Neural progenitor cell (in vitro differentiated cells): ENCODE measurements around the gene TMEM214. TPM values are rescaled to one million over a fixed set of nuclear protein-coding genes. Genes with fewer than 3 reads are reported as not detected.

Source experiments
- DNase-seq: peaks from one replicate; pipeline ENCODE4 v3.0.0-alpha.2; 2016; ENCODE audit warnings: low spot score
- H2AFZ ChIP-seq: fragments of 200-600 bp; sonication (generic); replicated peaks from 2 replicates; pipeline ENCODE4 v1.6.1; 2016; ENCODE audit warnings: antibody characterized with exemption
- H3F3A ChIP-seq: fragments of 200-600 bp; sonication (generic); 2 replicates; pipeline ENCODE4 v1.6.1; 2016; ENCODE audit warnings: antibody characterized with exemption, low read depth
- H3K27ac ChIP-seq: fragments of 200-600 bp; sonication (generic); 2 replicates; pipeline ENCODE4 v1.5.1; 2016; ENCODE audit warnings: mild to moderate bottlenecking
- H3K27me3 ChIP-seq: fragments of 200-600 bp; sonication (generic); 2 replicates; pipeline ENCODE4 v1.6.1; 2016; ENCODE audit warnings: mild to moderate bottlenecking, moderate library complexity
- H3K36me3 ChIP-seq: fragments of 200-600 bp; sonication (generic); 2 replicates; pipeline ENCODE4 v1.5.1; 2016
- H3K4me1 ChIP-seq: fragments of 200-600 bp; sonication (generic); 2 replicates; pipeline ENCODE4 v1.6.1; 2016; ENCODE audit warnings: mixed run types
- H3K4me2 ChIP-seq: fragments of 200-600 bp; sonication (generic); 2 replicates; pipeline ENCODE4 v1.6.1; 2016
- H3K4me3 ChIP-seq: fragments of 200-600 bp; sonication (generic); 2 replicates; pipeline ENCODE4 v1.5.1; 2016
- H3K79me2 ChIP-seq: fragments of 200-600 bp; sonication (generic); 2 replicates; pipeline ENCODE4 v1.6.1; 2016; ENCODE audit warnings: low read depth
- H3K9ac ChIP-seq: fragments of 200-600 bp; sonication (generic); 2 replicates; pipeline ENCODE4 v1.6.1; 2016
- H3K9me3 ChIP-seq: fragments of 200-600 bp; sonication (generic); 2 replicates; pipeline ENCODE4 v1.5.1; 2016; ENCODE audit warnings: low read depth
- H4K20me1 ChIP-seq: fragments of 200-600 bp; sonication (generic); 2 replicates; pipeline ENCODE4 v1.6.1; 2016; ENCODE audit warnings: low read depth
- H3K27ac Mint-ChIP-seq: 3 replicates; pipeline ENCODE4 v1.8.0; 2021; ENCODE audit warnings: mixed read lengths
- H3K27me3 Mint-ChIP-seq: 2 replicates; pipeline ENCODE4 v1.8.0; 2022; ENCODE audit warnings: low read depth, mild to moderate bottlenecking, inconsistent platforms, moderate library complexity, mixed read lengths; ENCODE audit not compliant: insufficient read depth
- H3K36me3 Mint-ChIP-seq: 3 replicates; pipeline ENCODE4 v1.8.0; 2021; ENCODE audit warnings: mixed read lengths
- H3K4me1 Mint-ChIP-seq: 3 replicates; pipeline ENCODE4 v1.8.0; 2021; ENCODE audit warnings: mixed read lengths
- H3K4me3 Mint-ChIP-seq: 3 replicates; pipeline ENCODE4 v1.8.0; 2021; ENCODE audit warnings: mild to moderate bottlenecking, moderate library complexity, mixed read lengths
- H3K9me3 Mint-ChIP-seq: 3 replicates; pipeline ENCODE4 v1.8.0; 2020; ENCODE audit warnings: mixed read lengths
- CTCF ChIP-seq: fragments of 200-600 bp; sonication (generic); IDR thresholded peaks from 2 replicates; pipeline ENCODE4 v1.5.1; 2017; ENCODE audit warnings: antibody characterized with exemption, mild to moderate bottlenecking
- EZH2 ChIP-seq: fragments of 200-600 bp; sonication (generic); IDR thresholded peaks from 2 replicates; pipeline ENCODE4 v1.6.1; 2017; ENCODE audit warnings: antibody characterized with exemption, mild to moderate bottlenecking, moderate library complexity
- EZH2phosphoT487 ChIP-seq: fragments of 200-600 bp; sonication (generic); IDR thresholded peaks from 2 replicates; pipeline ENCODE4 v1.6.1; 2017; ENCODE audit warnings: antibody characterized with exemption
- total RNA-seq: library from RNA; depleted of rRNA; stranded (reverse); fragments of >200 nt; gene quantifications from 2 replicates; pipeline ENCODE4 v1.2.3, GENCODE V29; 2015; ENCODE audit warnings: low replicate concordance

The TMEM214 gene
- total RNA-seq, 1 donor from 2014 or later: 18.1 TPM

GRCh38 chr2:27058210-27058609 lies 25.4 kb downstream of the TMEM214 start:
- H3K79me2 ChIP-seq: no peaks in the 10 kb centered on the region
- H3K36me3 Mint-ChIP-seq: peaks cover 44% of the 10 kb centered on the region
- H3K27me3 Mint-ChIP-seq: peaks cover 6% of the 10 kb centered on the region

GRCh38 chr2:27059141-27059820 lies 26.5 kb downstream of the TMEM214 start:
- H3K4me2 ChIP-seq: no peak overlapping the region
- H3K27me3 Mint-ChIP-seq: peaks cover 8% of the 10 kb centered on the region
- no peak overlapping the region for H3K4me3 ChIP-seq
- H3K9me3 ChIP-seq: no peaks in the 10 kb centered on the region
- no peak overlapping the region for H3K9ac ChIP-seq
- no peak for TF ChIP-seq EZH2
- TF ChIP-seq CTCF: no peak
- no peak for TF ChIP-seq EZH2phosphoT487
- peak overlapping the region; percentile 66 for H3K27ac Mint-ChIP-seq
- no peak overlapping the region for H2AFZ ChIP-seq
- DNase-seq: no peak
- peaks cover 2% of the 10 kb centered on the region for H3F3A ChIP-seq
- no peaks in the 10 kb centered on the region for H3K4me1 Mint-ChIP-seq
- H3K36me3 ChIP-seq: no peaks in the 10 kb centered on the region
- H3K79me2 ChIP-seq: no peaks in the 10 kb centered on the region
- no peaks in the 10 kb centered on the region for H3K4me1 ChIP-seq
- H3K9me3 Mint-ChIP-seq: no peaks in the 10 kb centered on the region
- peaks cover 6% of the 10 kb centered on the region for H4K20me1 ChIP-seq
- no peak overlapping the region for H3K27ac ChIP-seq
- H3K27me3 ChIP-seq: no peaks in the 10 kb centered on the region
- H3K4me3 Mint-ChIP-seq: no peak overlapping the region
- peaks cover 41% of the 10 kb centered on the region for H3K36me3 Mint-ChIP-seq

More at GRCh38 chr2:27058210-27058609, 25.4 kb downstream of the TMEM214 start:
- DNase-seq: no peak
- Histone ChIP-seq H3K36me3 (no peaks in the 10 kb centered on the region), H3K9me3 (no peaks in the 10 kb centered on the region), H3K4me1 (no peaks in the 10 kb centered on the region), H3K4me2 (no peak overlapping the region), H3K27ac (no peak overlapping the region), H2AFZ (no peak overlapping the region), H3K27me3 (no peaks in the 10 kb centered on the region), H4K20me1 (peaks cover 6% of the 10 kb centered on the region), H3F3A (peaks cover 2% of the 10 kb centered on the region), H3K4me3 (no peak overlapping the region), H3K9ac (no peak overlapping the region)
- no peak for TF ChIP-seq EZH2phosphoT487
- no peak for TF ChIP-seq CTCF
- no peak for TF ChIP-seq EZH2
- Mint-ChIP-seq H3K4me1 (peaks cover under 1% of the 10 kb centered on the region), H3K4me3 (no peak overlapping the region), H3K27ac (no peak overlapping the region), H3K9me3 (no peaks in the 10 kb centered on the region)

- no peak for DNase-seq
- no peak overlapping the region for H3K4me2 ChIP-seq
- H3K36me3 ChIP-seq: no peaks in the 10 kb centered on the region
- H3K4me1 ChIP-seq: no peaks in the 10 kb centered on the region
- H4K20me1 ChIP-seq: peaks cover 11% of the 10 kb centered on the region
- Mint-ChIP-seq H3K27me3 (peaks cover 8% of the 10 kb centered on the region), H3K27ac (no peak overlapping the region), H3K4me3 (no peak overlapping the region), H3K9me3 (no peaks in the 10 kb centered on the region), H3K36me3 (peaks cover 35% of the 10 kb centered on the region), H3K4me1 (no peaks in the 10 kb centered on the region)
- H3K9ac ChIP-seq: no peak overlapping the region
- no peaks in the 10 kb centered on the region for H3K27me3 ChIP-seq
- no peak overlapping the region for H3K27ac ChIP-seq
- H3F3A ChIP-seq: peaks cover 2% of the 10 kb centered on the region
- no peak overlapping the region for H3K4me3 ChIP-seq
- H3K79me2 ChIP-seq: no peaks in the 10 kb centered on the region
- no peak overlapping the region for H2AFZ ChIP-seq
- H3K9me3 ChIP-seq: no peaks in the 10 kb centered on the region
- TF ChIP-seq CTCF: no peak
- no peak for TF ChIP-seq EZH2phosphoT487
- no peak for TF ChIP-seq EZH2
These were observed 27.6 kb downstream of the TMEM214 start for GRCh38 chr2:27060323-27060722.
